ENCODE results near the gene CD55. TPM values are rescaled to one million over a fixed set of nuclear protein-coding genes. Genes with fewer than 3 reads are reported as not detected.

The CD55 gene
- total and polyA plus RNA-seq, 2 of the 8 experiments (the other 6 are each of a cell fraction or from before 2014, with no cell fraction given) = 20.1 to 22.8 TPM

DNA sequence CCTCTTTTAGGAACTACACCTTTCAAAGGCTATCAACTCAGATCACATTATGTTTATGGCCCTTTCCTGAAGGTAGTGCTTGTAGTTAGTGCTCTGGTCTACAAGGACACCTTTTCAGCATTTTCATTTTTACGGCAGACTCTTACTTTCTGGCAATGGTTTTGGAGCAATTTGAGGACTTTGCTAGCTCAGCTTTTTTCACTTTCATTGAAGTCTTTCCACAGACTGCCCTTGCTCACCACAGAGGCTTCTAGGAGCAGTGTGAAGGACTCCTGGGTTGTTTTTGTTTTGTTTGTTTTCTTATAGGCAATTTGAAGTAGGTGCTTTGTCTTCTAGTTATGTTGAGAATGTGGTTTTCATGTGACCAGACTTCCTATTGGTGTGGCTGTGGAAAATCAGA is 43.1 kb downstream of the CD55 start:
- Histone ChIP-seq H4K20me1 (replicated peaks in 1 of 2; ENCODE audit: control insufficient read depth in 1 of 2, insufficient read depth in 2 of 2, low read length in 2 of 2) (no peaks in the 10 kb centered on the region), H3K23me2 (ENCODE audit: low read depth, low read length) (no peaks in the 10 kb centered on the region), H2AFZ (ENCODE audit: low read length) (no peak overlapping the region), H3K79me2 (ENCODE audit: control insufficient read depth in 1 of 2, insufficient read depth in 2 of 2, low read length in 2 of 2) (no peaks in the 10 kb centered on the region), H3K36me3 (ENCODE audit: control insufficient read depth in 2 of 4, insufficient read depth in 4 of 4, low read length in 3 of 4) (peaks cover 0 to 8% (median 0%) of the 10 kb centered on the region in 4 experiments; a peak in 2 of 8 replicates), H3K56ac (replicated peaks; ENCODE audit: insufficient read length, low read depth, low read length) (no peak overlapping the region), H3K4ac (replicated peaks; ENCODE audit: insufficient read length, low read depth, low read length) (no peak overlapping the region), H4K5ac (ENCODE audit: insufficient read length, low read depth, low read length) (no peak overlapping the region), H3K14ac (ENCODE audit: insufficient read length) (no peak overlapping the region), H4K91ac (replicated peaks; ENCODE audit: insufficient read length, low read length) (no peak overlapping the region), H2BK120ac (replicated peaks; ENCODE audit: low read depth, low read length) (no peak overlapping the region), H3K27me3 (replicated peaks in 1 of 4; ENCODE audit: control insufficient read depth in 3 of 4, extremely low read depth in 1 of 4, insufficient read depth in 3 of 4, low read length in 3 of 4) (no peaks in the 10 kb centered on the region), H3K9me3 (ENCODE audit: insufficient read depth in 2 of 2, low read depth in 1 of 2, low read length in 1 of 2) (no peaks in the 10 kb centered on the region), H3K18ac (ENCODE audit: extremely low read depth, low read length) (no peak overlapping the region), H2BK15ac (ENCODE audit: low read length) (no peak overlapping the region), H2BK12ac (ENCODE audit: low read depth, low read length) (no peak overlapping the region), H3K4me3 (ENCODE audit: extremely low read depth in 1 of 4, insufficient read depth in 2 of 4, low read depth in 3 of 4, low read length in 4 of 4) (no peak overlapping the region), H2AK5ac (ENCODE audit: low read depth, low read length) (no peak overlapping the region), H3K23ac (ENCODE audit: insufficient read length) (no peak overlapping the region), H2BK20ac (ENCODE audit: low read length) (no peak overlapping the region), H3K9ac (replicated peaks in 1 of 4; ENCODE audit: extremely low read depth in 1 of 4, low read depth in 3 of 4, low read length in 3 of 4) (no peak overlapping the region), H3K27ac (ENCODE audit: low read depth, low read length) (no peak overlapping the region), H2BK5ac (ENCODE audit: low read depth, low read length) (no peak overlapping the region), H3K4me1 (replicated peaks in 1 of 4; ENCODE audit: control insufficient read depth in 3 of 4, insufficient read depth in 4 of 4, low read length in 3 of 4) (no peaks in the 10 kb centered on the region), H4K8ac (ENCODE audit: extremely low read depth, insufficient read depth, low read length) (no peak overlapping the region), H3K79me1 (ENCODE audit: low read depth, low read length) (no peaks in the 10 kb centered on the region), H3K4me2 (ENCODE audit: insufficient read depth in 1 of 2, low read depth in 2 of 2, low read length in 2 of 2) (no peak overlapping the region)
- TF ChIP-seq CBX5 (IDR thresholded peaks at IDR 0.05; ENCODE audit: low read depth, low read length) (no peak), MAFK (IDR thresholded peaks at IDR 0.05; ENCODE audit: low read depth, low read length) (peak; percentile 34; the same call in 1 of the 2 replicates)
- no peak for FAIRE-seq
- DNase-seq (ENCODE audit: low read depth in 1 of 2, low spot score in 2 of 2) = no peak
- POLR2A ChIA-PET (ENCODE audit: partially characterized antibody) = no interaction called here
- 90% methylated on average over 1 of the region's 1 CpG; no CpG with 5 or more reads in 1 of the 2 experiments for WGBS, 2 experiments (ENCODE audit: extremely low coverage in 1 of 2, insufficient coverage in 1 of 2, insufficient read length in 1 of 2, insufficient replicate concordance in 2 of 2, low coverage in 1 of 2, low lambda C conversion rate in 2 of 2, missing lambda C conversion rate in 1 of 2)
- CTCF ChIA-PET (ENCODE audit: partially characterized antibody) = interaction anchor here (0.6 kb wide), 1 partner anchor 432 kb away, joined by 6 read pairs; no protein-coding TSS in a partner anchor
